Activated CD4-positive, alpha-beta T cell treated with anti-CD3 and anti-CD28 coated beads for 36 hours (primary cell): Measurements from ENCODE around the gene AOC2. TPM values are rescaled to one million over a fixed set of nuclear protein-coding genes. Genes with fewer than 3 reads are reported as not detected.
A peak's percentile ranks its signal among the peaks of the same experiment; 100 is the strongest.

ENCODE experiments used
- ATAC-seq: fragments of 200-7000 bp; cut with Tn5 transposase; one replicate; pipeline ENCODE4 v1.10.0; 2021; ENCODE audit warnings: mild to moderate bottlenecking, moderate library complexity
- CTCF ChIA-PET: fragments of 350-600 bp; sonication (Branson Sonifier 250); formaldehyde crosslinking; loops from one replicate; lab custom pipeline; 2021; ENCODE audit warnings: antibody characterized with exemption; lab: Charles Lee
- POLR2A ChIA-PET: fragments of 350-600 bp; sonication (Branson Sonifier 250); formaldehyde crosslinking; loops from one replicate; lab custom pipeline; 2021; ENCODE audit warnings: antibody characterized with exemption, inconsistent platforms; lab: Charles Lee
- DNase-seq: peaks from one replicate; pipeline ENCODE4 v3.0.0-alpha.2; 2020
- H3K27ac Mint-ChIP-seq: one replicate; pipeline ENCODE4 v1.8.0; 2021; ENCODE audit warnings: mixed read lengths
- H3K27me3 Mint-ChIP-seq: one replicate; pipeline ENCODE4 v1.8.0; 2021; ENCODE audit warnings: mixed read lengths
- H3K36me3 Mint-ChIP-seq: one replicate; pipeline ENCODE4 v1.8.0; 2021; ENCODE audit warnings: low read depth, mixed read lengths
- H3K4me1 Mint-ChIP-seq: one replicate; pipeline ENCODE4 v1.8.0; 2021; ENCODE audit warnings: mixed read lengths
- H3K4me3 Mint-ChIP-seq: one replicate; pipeline ENCODE4 v1.8.0; 2021; ENCODE audit warnings: mild to moderate bottlenecking, moderate library complexity, mixed read lengths
- H3K9me3 Mint-ChIP-seq: one replicate; pipeline ENCODE4 v1.8.0; 2021; ENCODE audit warnings: low read depth, mixed read lengths
- intact Hi-C, 2 experiments: fragments of 100-400 bp; cut with DNase I in 1 of 2; cut with micrococcal nuclease in 1 of 2; formaldehyde crosslinking; loops; one replicate each; pipeline versions ENCODE4 v1.14.2 to v1.15.1; 2022 to 2024; cut with DNase I, micrococcal nuclease
- total RNA-seq, 2 experiments: library from RNA; stranded (reverse); gene quantifications; one replicate each; pipeline ENCODE4 v1.2.3, GENCODE V29; 2021

The AOC2 gene
- total RNA-seq, 2 experiments from 2014 or later = 1.7 to 1.9 TPM

DNA sequence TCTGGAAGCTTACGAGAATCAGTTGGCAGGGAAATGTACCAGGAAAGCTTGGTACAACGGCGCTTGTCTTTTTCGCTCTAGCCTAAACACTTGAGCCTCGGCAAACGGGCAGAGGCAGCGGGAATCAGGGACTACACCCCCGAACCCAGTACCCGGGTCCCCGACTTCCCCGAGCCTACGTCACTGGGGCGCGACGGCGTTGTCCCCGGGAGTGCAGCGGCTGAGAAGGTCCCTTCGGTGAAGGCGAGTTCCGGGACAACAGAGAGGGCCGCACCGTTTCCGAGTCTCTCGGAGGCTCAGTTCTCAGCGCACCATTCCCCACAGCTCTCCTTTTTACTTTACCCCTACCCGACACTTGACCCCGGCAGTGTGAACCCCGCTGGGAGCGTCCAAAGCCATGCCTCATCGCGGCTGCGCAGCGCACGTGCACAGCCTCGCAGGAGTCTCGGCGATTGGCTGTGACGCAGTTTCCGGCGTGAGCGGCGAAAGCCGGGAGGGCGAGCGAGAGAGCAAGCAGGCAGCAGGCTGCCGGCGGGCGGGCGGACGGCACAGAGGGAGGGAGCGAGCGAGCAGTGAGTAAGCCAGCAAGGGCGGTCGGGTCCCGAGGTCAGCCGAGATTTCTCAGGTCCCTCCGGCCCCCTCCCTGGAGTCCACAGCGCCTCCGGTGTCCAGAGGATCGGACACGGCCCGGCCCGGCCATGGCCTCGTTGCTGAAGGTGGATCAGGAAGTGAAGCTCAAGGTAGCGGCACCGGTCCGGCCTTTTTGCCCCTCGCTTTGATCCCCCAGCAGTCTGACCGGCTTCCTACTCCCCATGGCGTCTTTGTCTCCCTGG is 11.2 kb upstream of the AOC2 start, which contains the start of gene PSME3:
Gene PSME3, plus strand, starts transcription at position 464 of the 833 bp plus-strand sequence. Its CDS starts 235 bp downstream, at position 699.
- H3K9me3 Mint-ChIP-seq = no peaks in the 10 kb centered on the region
- ChIA-PET CTCF (interaction anchor here (0.6 to 4.4 kb wide), 10 partner anchors 9 to 537 kb away, joined by 3 to 25 read pairs (median 4); partner anchors contain the start of genes AOC2, BECN1 and RPL27), POLR2A (interaction anchor here (0.6 to 3.0 kb wide), 4 partner anchors 9 to 535 kb away, joined by 3 to 15 read pairs (median 6); partner anchors contain the start of gene BECN1)
- H3K4me1 Mint-ChIP-seq = peaks cover 18% of the 10 kb centered on the region
- peak within 1 kb of the TSS; percentile 96 for H3K4me3 Mint-ChIP-seq
- ATAC-seq (peak; percentile 90), DNase-seq (peak; percentile 94)
- H3K36me3 Mint-ChIP-seq = peaks cover 36% of the 10 kb centered on the region
- H3K27me3 Mint-ChIP-seq = no peaks in the 10 kb centered on the region
- intact Hi-C loops = loop anchor here (1.0 to 5.0 kb wide), 11 partner anchors 9 to 338 kb away; partner anchors contain the start of genes RPL27 (in 2 of the 2), BECN1 (in 1 of the 2), BRCA1 (in 1 of the 2) and CNTD1 (in 1 of the 2)
- peak within 1 kb of the TSS; percentile 98 for H3K27ac Mint-ChIP-seq

DNA sequence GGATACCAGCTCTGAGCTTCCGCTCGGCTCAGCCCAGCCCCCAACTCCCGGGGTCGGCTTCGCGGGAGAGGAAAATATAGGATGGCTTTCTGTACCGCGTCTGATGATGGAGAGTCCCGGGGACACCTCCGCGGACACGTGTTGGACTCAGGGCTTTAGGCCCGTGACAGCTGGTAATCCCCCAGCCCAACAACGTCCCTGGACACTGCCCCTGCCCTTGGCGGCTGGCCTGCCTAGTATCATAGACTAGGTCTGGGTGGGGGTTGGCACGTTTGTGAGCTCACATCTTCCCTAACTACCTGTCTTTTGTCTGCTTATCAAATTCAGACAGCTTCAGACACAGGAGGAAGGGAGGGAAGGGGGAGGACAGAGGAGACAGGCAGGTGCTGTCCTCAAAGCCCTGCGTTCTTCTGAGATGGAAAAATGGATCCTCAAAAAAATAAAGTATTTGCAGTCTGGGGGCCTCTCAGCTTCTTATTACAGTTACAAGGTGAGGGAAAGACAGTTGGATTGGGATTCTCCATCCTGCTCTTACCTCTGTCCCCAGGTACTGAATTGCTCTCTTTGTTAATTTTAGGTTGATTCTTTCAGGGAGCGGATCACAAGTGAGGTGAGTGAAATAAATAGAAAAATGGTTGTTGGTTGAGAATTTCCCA is 10.5 kb upstream of the AOC2 start:
- Mint-ChIP-seq H3K36me3 (peaks cover 42% of the 10 kb centered on the region), H3K4me1 (peaks cover 18% of the 10 kb centered on the region), H3K4me3 (peak overlapping the region; percentile 96), H3K9me3 (no peaks in the 10 kb centered on the region), H3K27ac (peak overlapping the region; percentile 98), H3K27me3 (no peaks in the 10 kb centered on the region)
- ChIA-PET CTCF (interaction anchor here (0.6 to 4.4 kb wide), 10 partner anchors 10 to 405 kb away, joined by 3 to 25 read pairs (median 4); partner anchors contain the start of genes BECN1 and RPL27), POLR2A (interaction anchor here (0.6 to 3.0 kb wide), 3 partner anchors 10 to 534 kb away, joined by 5 to 15 read pairs (median 7); partner anchors contain the start of gene BECN1)
- DNase-seq (no peak), ATAC-seq (no peak)
- intact Hi-C loops = loop anchor here (1.0 to 5.0 kb wide), 11 partner anchors 10 to 337 kb away; partner anchors contain the start of genes RPL27 (in 2 of the 2), BECN1 (in 1 of the 2), BRCA1 (in 1 of the 2) and CNTD1 (in 1 of the 2)

DNA sequence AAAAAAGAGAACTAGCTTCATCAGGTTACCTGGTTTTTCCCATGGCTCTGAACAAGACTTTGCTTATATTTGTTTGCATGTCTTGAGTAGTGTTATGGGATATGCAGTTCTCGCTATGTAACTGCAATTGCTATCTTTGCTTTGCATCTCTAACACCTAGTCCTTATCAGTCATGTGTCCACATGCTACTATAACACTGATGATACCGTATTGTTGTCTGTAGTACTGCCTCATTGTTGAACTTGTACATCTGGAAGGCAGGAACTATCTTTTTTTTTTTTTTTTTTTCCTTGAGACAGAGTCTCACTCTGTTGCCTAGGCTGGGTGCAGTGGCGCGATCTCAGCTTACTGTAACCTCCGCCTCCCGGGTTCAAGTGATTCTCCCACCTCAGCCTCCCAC is 8.6 kb upstream of the AOC2 start:
- ATAC-seq (no peak), DNase-seq (no peak)
- Mint-ChIP-seq H3K9me3 (no peaks in the 10 kb centered on the region), H3K4me3 (no peak overlapping the region), H3K36me3 (peaks cover 51% of the 10 kb centered on the region), H3K27me3 (no peaks in the 10 kb centered on the region), H3K27ac (no peak overlapping the region), H3K4me1 (peaks cover 18% of the 10 kb centered on the region)
- ChIA-PET CTCF (interaction anchor here (0.8 to 4.4 kb wide), 5 partner anchors 12 to 257 kb away, joined by 3 to 25 read pairs (median 5); partner anchors contain the start of gene BECN1), POLR2A (interaction anchor here (1.6 to 3.0 kb wide), 2 partner anchors 11 to 12 kb away, joined by 13 to 15 read pairs; partner anchors contain the start of gene BECN1)
- intact Hi-C loops = no loop called here

DNA sequence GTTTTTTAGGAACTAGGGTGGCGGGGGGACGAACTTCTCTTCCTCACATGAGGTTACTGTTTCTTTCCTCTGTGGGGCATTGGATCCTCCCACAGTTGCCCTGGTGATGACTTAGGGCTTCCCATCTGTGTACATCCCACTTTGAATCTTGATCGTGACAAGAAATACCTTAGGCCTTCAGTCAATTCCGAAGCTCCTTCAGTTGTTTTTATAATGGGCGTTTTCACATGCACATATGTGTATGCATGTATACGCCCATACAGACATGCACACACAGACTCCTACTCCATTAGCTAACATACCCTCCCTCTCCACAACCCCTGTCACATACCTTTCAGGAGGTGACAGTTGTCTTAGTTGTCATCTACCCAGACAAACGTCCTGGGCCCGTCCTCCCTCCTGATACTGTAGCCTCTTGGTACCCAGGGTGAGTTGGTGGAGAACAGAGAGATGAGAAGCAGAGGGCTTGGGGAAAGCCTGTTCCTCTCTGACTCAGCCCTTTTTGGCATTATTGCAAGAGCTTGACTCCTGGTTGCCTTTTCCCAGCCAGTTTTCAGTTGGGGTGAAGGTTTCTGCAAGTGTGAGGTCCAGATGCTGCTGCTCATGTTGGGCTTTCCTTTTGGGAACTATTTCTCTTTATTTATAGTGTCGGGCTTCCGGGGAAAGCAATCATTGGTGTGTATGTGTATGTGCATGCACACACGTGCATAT is 2.2 kb upstream of the AOC2 start:
- CTCF ChIA-PET = interaction anchor here (0.7 to 2.4 kb wide), 7 partner anchors 10 to 96 kb away, joined by 3 to 10 read pairs (median 5); partner anchors contain the start of genes BECN1 and PSME3
- H3K4me1 Mint-ChIP-seq = peaks cover 18% of the 10 kb centered on the region

DNA sequence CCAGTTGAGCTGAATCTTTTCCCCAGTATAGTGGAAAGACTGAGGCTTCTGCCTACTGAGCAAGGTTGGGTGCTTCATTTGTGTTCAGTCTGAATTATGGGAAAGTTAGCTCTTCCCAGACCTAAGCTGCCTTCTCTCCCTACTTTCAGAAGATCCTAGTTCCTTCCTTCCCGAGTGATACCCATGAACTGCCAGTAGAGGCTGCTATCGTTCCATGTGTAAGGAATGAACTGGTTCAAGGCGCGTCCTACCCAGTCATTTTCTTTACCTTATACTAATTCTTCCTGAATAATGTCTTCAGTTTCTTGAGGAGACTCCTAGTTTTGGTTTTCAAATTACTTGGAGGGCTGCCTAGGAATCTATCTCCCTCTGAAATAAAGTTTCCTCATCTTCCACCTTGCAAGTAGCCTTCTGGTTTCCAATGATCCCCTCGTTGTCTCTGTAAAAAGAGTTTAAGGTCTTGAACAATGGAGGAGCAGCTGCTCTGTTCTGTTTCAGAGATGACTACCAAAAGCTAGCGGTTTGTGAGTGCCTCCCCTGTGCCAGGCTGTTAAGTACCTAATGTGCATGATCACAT is 934 bp upstream of the AOC2 start:
- CTCF ChIA-PET = interaction anchor here (0.6 to 2.4 kb wide), 12 partner anchors 12 to 155 kb away, joined by 3 to 10 read pairs (median 4); partner anchors contain the start of genes BECN1, PSME3 and RPL27
- Mint-ChIP-seq H3K27me3 (no peaks in the 10 kb centered on the region), H3K4me3 (no peak overlapping the region), H3K9me3 (no peaks in the 10 kb centered on the region), H3K27ac (no peak overlapping the region), H3K36me3 (peaks cover 49% of the 10 kb centered on the region), H3K4me1 (peaks cover 19% of the 10 kb centered on the region)
- DNase-seq (peak; percentile 37), ATAC-seq (no peak)
- intact Hi-C loops = loop anchor here in 1 of 2 experiments (1.0 kb wide), 2 partner anchors 86 to 94 kb away; no protein-coding TSS in a partner anchor
- POLR2A ChIA-PET = no interaction called here

More for the DNA sequence above, 2.2 kb upstream of the AOC2 start:
- H3K27me3 Mint-ChIP-seq = no peaks in the 10 kb centered on the region
- no peak overlapping the region for H3K4me3 Mint-ChIP-seq
- DNase-seq (no peak), ATAC-seq (no peak)
- intact Hi-C loops = no loop called here
- H3K9me3 Mint-ChIP-seq = no peaks in the 10 kb centered on the region
- POLR2A ChIA-PET = interaction anchor here (0.5 kb wide), 1 partner anchor 11 kb away, joined by 3 read pairs; no protein-coding TSS in a partner anchor
- no peak overlapping the region for H3K27ac Mint-ChIP-seq
- H3K36me3 Mint-ChIP-seq = peaks cover 61% of the 10 kb centered on the region

DNA sequence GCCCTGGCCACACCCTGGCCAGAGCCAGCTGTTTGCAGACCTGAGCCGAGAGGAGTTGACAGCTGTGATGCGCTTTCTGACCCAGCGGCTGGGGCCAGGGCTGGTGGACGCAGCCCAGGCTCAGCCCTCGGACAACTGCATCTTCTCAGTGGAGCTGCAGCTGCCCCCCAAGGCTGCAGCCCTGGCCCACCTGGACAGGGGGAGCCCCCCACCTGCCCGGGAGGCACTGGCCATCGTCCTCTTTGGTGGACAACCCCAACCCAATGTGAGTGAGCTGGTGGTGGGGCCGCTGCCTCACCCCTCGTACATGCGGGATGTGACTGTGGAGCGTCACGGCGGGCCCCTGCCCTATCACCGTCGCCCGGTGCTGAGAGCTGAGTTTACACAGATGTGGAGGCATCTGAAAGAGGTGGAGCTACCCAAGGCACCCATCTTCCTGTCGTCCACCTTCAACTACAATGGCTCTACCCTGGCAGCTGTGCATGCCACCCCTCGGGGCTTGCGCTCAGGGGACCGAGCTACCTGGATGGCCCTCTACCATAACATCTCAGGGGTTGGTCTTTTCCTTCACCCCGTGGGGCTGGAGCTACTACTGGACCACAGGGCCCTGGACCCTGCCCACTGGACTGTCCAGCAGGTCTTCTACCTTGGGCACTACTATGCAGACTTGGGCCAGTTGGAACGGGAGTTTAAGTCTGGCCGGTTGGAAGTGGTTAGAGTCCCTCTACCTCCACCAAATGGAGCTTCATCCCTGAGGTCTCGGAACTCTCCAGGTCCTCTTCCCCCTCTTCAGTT is 578 bp downstream of the AOC2 start:
- peaks cover 19% of the 10 kb centered on the region for H3K4me1 Mint-ChIP-seq
- H3K27ac Mint-ChIP-seq = no peak overlapping the region
- ChIA-PET POLR2A (interaction anchor here (0.6 kb wide), 1 partner anchor 832 kb away, joined by 3 read pairs; no protein-coding TSS in a partner anchor), CTCF (interaction anchor here (0.9 to 1.5 kb wide), 4 partner anchors 12 to 153 kb away, joined by 3 to 5 read pairs (median 3); partner anchors contain the start of genes BECN1 and PSME3)
- DNase-seq (no peak), ATAC-seq (no peak)
- intact Hi-C loops = loop anchor here in 1 of 2 experiments (1.0 to 2.0 kb wide), 2 partner anchors 12 to 84 kb away; partner anchors contain the start of gene PSME3
- H3K36me3 Mint-ChIP-seq = peaks cover 37% of the 10 kb centered on the region
- no peaks in the 10 kb centered on the region for H3K27me3 Mint-ChIP-seq
- H3K9me3 Mint-ChIP-seq = no peaks in the 10 kb centered on the region
- H3K4me3 Mint-ChIP-seq = no peak overlapping the region

DNA sequence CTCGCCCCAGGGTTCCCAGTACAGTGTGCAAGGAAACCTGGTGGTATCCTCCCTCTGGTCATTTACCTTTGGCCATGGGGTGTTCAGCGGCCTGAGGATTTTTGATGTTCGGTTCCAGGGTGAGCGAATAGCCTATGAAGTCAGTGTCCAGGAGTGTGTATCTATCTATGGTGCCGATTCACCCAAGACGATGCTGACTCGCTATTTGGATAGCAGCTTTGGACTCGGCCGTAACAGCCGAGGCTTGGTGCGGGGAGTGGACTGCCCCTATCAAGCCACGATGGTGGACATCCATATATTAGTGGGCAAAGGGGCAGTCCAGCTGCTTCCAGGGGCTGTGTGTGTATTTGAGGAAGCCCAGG is 1.2 kb downstream of the AOC2 start:
- H3K36me3 Mint-ChIP-seq = peaks cover 37% of the 10 kb centered on the region
- DNase-seq (no peak), ATAC-seq (no peak)
- H3K27me3 Mint-ChIP-seq = no peaks in the 10 kb centered on the region
- intact Hi-C loops = loop anchor here in 1 of 2 experiments (1.0 to 2.0 kb wide), 2 partner anchors 12 to 83 kb away; partner anchors contain the start of gene PSME3
- ChIA-PET CTCF (interaction anchor here (0.5 to 1.7 kb wide), 5 partner anchors 12 to 284 kb away, joined by 3 to 8 read pairs (median 3); partner anchors contain the start of genes BECN1, COASY and PSME3), POLR2A (interaction anchor here (0.6 kb wide), 2 partner anchors 93 to 832 kb away, joined by 3 to 7 read pairs; no protein-coding TSS in a partner anchor)
- H3K27ac Mint-ChIP-seq = no peak overlapping the region
- peaks cover 19% of the 10 kb centered on the region for H3K4me1 Mint-ChIP-seq
- no peak overlapping the region for H3K4me3 Mint-ChIP-seq
- H3K9me3 Mint-ChIP-seq = no peaks in the 10 kb centered on the region

DNA sequence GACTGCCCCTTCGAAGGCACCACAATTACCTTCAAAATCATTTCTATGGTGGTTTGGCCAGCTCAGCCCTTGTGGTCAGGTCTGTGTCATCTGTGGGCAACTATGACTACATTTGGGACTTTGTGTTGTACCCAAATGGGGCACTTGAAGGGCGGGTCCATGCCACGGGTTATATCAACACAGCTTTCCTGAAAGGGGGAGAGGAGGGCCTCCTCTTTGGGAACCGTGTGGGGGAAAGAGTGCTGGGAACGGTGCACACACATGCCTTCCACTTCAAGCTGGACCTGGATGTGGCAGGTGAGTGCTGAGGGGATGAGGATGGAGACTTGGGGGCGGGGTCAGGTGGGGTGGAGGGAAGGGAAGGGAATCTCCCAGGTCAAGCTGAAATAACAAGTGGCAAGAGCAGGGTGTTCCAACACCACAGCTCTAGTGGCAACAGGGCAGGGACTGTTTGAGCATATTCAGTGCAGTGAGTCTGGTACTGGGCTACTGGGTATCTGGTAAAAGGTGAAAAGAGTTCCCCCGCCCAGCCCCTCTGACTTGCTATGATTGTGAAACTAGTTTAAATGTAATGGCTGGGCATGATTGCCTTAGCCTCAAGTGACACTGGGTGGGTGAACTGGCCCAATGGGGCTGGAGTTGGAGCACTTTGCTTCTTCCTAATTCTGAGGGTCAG is 1.7 kb downstream of the AOC2 start:
- POLR2A ChIA-PET = interaction anchor here (0.6 kb wide), 2 partner anchors 10 to 92 kb away, joined by 3 to 7 read pairs; no protein-coding TSS in a partner anchor
- H3K9me3 Mint-ChIP-seq = no peaks in the 10 kb centered on the region
- CTCF ChIA-PET = interaction anchor here (0.5 to 1.7 kb wide), 5 partner anchors 13 to 284 kb away, joined by 3 to 8 read pairs (median 3); partner anchors contain the start of genes BECN1, COASY and PSME3
- H3K36me3 Mint-ChIP-seq = peaks cover 35% of the 10 kb centered on the region
- peak overlapping the region; percentile 71 for H3K27ac Mint-ChIP-seq
- DNase-seq = peak; percentile 78
- peaks cover 19% of the 10 kb centered on the region for H3K4me1 Mint-ChIP-seq
- no peak overlapping the region for H3K4me3 Mint-ChIP-seq
- no peaks in the 10 kb centered on the region for H3K27me3 Mint-ChIP-seq
- ATAC-seq = peak; percentile 83
- intact Hi-C loops = loop anchor here in 1 of 2 experiments (1.0 to 2.0 kb wide), 2 partner anchors 13 to 83 kb away; partner anchors contain the start of gene PSME3
